Endothelial cell of umbilical vein (primary cell): ENCODE results near the gene PYY. TPM values are rescaled to one million over a fixed set of nuclear protein-coding genes. Genes with fewer than 3 reads are reported as not detected.

Experiments
- BruUV-seq: library from RNA; stranded (reverse); fragments of 400-500 nt; replicated peaks from 2 replicates; lab custom pipeline; 2021; lab: Mats Ljungman, UMichigan
- CTCF ChIA-PET: fragments of 300-600, 350-600 bp; sonication (Branson Sonifier 250); formaldehyde crosslinking; loops from one replicate; lab custom pipeline; 2021; ENCODE audit warnings: antibody characterized with exemption, inconsistent platforms; lab: Charles Lee
- POLR2A ChIA-PET: fragments of 300-600, 350-600 bp; sonication (Branson Sonifier 250); formaldehyde crosslinking; loops from one replicate; lab custom pipeline; 2021; ENCODE audit warnings: antibody characterized with exemption, inconsistent platforms; lab: Charles Lee
- DNase-seq: peaks from one replicate; pipeline ENCODE4 v3.0.0-alpha.2; 2011; ENCODE audit warnings: low read depth, low spot score
- FAIRE-seq: peaks from 2 replicates; lab custom pipeline; 2011; peaks lifted over from hg19 to GRCh38; lab: Jason Lieb, UNC
- H2AFZ ChIP-seq: 2 replicates; pipeline ENCODE4 v1.6.0; 2012; ENCODE audit warnings: low read depth, low read length, control low read depth, inconsistent platforms
- H3K27ac ChIP-seq: 2 replicates; pipeline ENCODE4 v1.5.1; 2011; ENCODE audit warnings: low read depth, mild to moderate bottlenecking, control low read depth, low read length, moderate library complexity; ENCODE audit not compliant: insufficient read depth
- H3K27me3 ChIP-seq, 2 experiments: 2 replicates each; pipeline versions ENCODE4 v1.6.0 to v1.6.1; 2011; ENCODE audit warnings: low read length in 2 of 2, mixed read lengths in 1 of 2; ENCODE audit not compliant: control insufficient read depth in 2 of 2, insufficient read depth in 2 of 2
- H3K36me3 ChIP-seq, 2 experiments: 2 replicates in 1 of 2; 3 replicates in 1 of 2; pipeline ENCODE4 v1.5.1; 2011; ENCODE audit warnings: low read length in 2 of 2, mild to moderate bottlenecking in 1 of 2, moderate library complexity in 1 of 2; ENCODE audit not compliant: control insufficient read depth in 2 of 2, insufficient read depth in 2 of 2; ENCODE audit errors: extremely low read depth in 1 of 2
- H3K4me1 ChIP-seq: 3 replicates; pipeline ENCODE4 v1.5.1; 2011; ENCODE audit warnings: mild to moderate bottlenecking, low read length; ENCODE audit not compliant: control insufficient read depth, insufficient read depth; ENCODE audit errors: extremely low read depth
- H3K4me2 ChIP-seq: 2 replicates; pipeline ENCODE4 v1.6.1; 2011; ENCODE audit warnings: low read length, control low read depth, mixed read lengths; ENCODE audit not compliant: insufficient read depth
- H3K4me3 ChIP-seq, 3 experiments: fragments of 200-600 bp in 1 of 3; sonication (generic), shearing (Covaris generic) in 1 of 3; replicated peaks in 1 of 3; 2 replicates each; pipeline ENCODE4 v1.5.1; 2011 to 2016; ENCODE audit warnings: control low read depth in 3 of 3, low read length in 3 of 3, mild to moderate bottlenecking in 2 of 3, inconsistent platforms in 1 of 3, low read depth in 1 of 3, moderate library complexity in 1 of 3; ENCODE audit not compliant: insufficient read depth in 1 of 3
- H3K79me2 ChIP-seq: 2 replicates; pipeline ENCODE4 v1.6.0; 2012; ENCODE audit warnings: low read length, inconsistent platforms; ENCODE audit not compliant: control insufficient read depth, insufficient read depth
- H3K9ac ChIP-seq: replicated peaks from 2 replicates; pipeline ENCODE3; 2011; ENCODE audit warnings: low read length, control low read depth; ENCODE audit not compliant: insufficient read depth; ENCODE audit errors: extremely low read depth
- H3K9me1 ChIP-seq: replicated peaks from 3 replicates; pipeline ENCODE4 v1.6.0; 2011; ENCODE audit warnings: mild to moderate bottlenecking, low read length; ENCODE audit not compliant: control insufficient read depth, insufficient read depth; ENCODE audit errors: extremely low read depth
- H3K9me3 ChIP-seq: replicated peaks from 2 replicates; pipeline ENCODE4 v1.5.1; 2012; ENCODE audit warnings: low read length, inconsistent platforms; ENCODE audit not compliant: control insufficient read depth, insufficient read depth
- H4K20me1 ChIP-seq: replicated peaks from 2 replicates; pipeline ENCODE3; 2011; ENCODE audit warnings: mild to moderate bottlenecking, low read length; ENCODE audit not compliant: control insufficient read depth, insufficient read depth; ENCODE audit errors: extremely low read depth
- CTCF ChIP-seq, 2 donors: IDR thresholded peaks; 1 replicate in 1 of 2; 2 replicates in 1 of 2; pipeline ENCODE4 v1.5.1; 2011; ENCODE audit warnings: low read length in 2 of 2, mild to moderate bottlenecking in 2 of 2, moderate library complexity in 2 of 2, control low read depth in 1 of 2, inconsistent platforms in 1 of 2, low read depth in 1 of 2; ENCODE audit not compliant: insufficient read depth in 1 of 2; ENCODE audit errors: extremely low read depth in 1 of 2
- EZH2 ChIP-seq: IDR thresholded peaks from 2 replicates; pipeline ENCODE4 v1.6.1; 2012; ENCODE audit warnings: borderline replicate concordance, low read depth, mild to moderate bottlenecking, moderate library complexity, low read length, inconsistent platforms; ENCODE audit not compliant: severe bottlenecking
- FOS ChIP-seq: IDR thresholded peaks from 2 replicates; pipeline ENCODE4 v1.6.1; 2011; ENCODE audit warnings: mild to moderate bottlenecking, low read length, moderate library complexity, borderline replicate concordance; ENCODE audit not compliant: insufficient read depth
- GATA2 ChIP-seq: IDR thresholded peaks from 2 replicates; pipeline ENCODE4 v1.7.0; 2011; ENCODE audit warnings: low read depth, mild to moderate bottlenecking, moderate library complexity, mixed read lengths, low read length; ENCODE audit not compliant: insufficient read length, insufficient read depth
- JUN ChIP-seq: IDR thresholded peaks from 2 replicates; pipeline ENCODE4 v1.6.1; 2011; ENCODE audit warnings: borderline replicate concordance, low read depth; ENCODE audit not compliant: insufficient read length, insufficient read depth
- MAX ChIP-seq: IDR thresholded peaks from 2 replicates; pipeline ENCODE4 v1.6.1; 2011; ENCODE audit not compliant: insufficient read depth, insufficient read length
- MYC ChIP-seq: IDR thresholded peaks from one replicate; pipeline ENCODE4 v1.6.1; 2011; ENCODE audit warnings: mild to moderate bottlenecking, low read depth, low read length
- POLR2A ChIP-seq: IDR thresholded peaks from 2 replicates; pipeline ENCODE4 v1.6.1; 2012; ENCODE audit warnings: low read depth, mild to moderate bottlenecking, control low read depth, low read length
- POLR2AphosphoS5 ChIP-seq: IDR thresholded peaks from 2 replicates; pipeline ENCODE4 v1.6.1; 2012; ENCODE audit warnings: low read depth, mild to moderate bottlenecking, control low read depth, low read length, moderate library complexity; ENCODE audit not compliant: insufficient read depth
- dilution Hi-C: fragments of 300-500 bp; cut with MboI; formaldehyde crosslinking; loops from one replicate; pipeline ENCODE4 v1.15.0; 2019; ENCODE audit warnings: low sequenced_read_pairs; ENCODE audit not compliant: extremely low pct_ligation_motif_present
- intact Hi-C: fragments of 100-400 bp; cut with micrococcal nuclease; formaldehyde crosslinking; loops from one replicate; pipeline ENCODE4 v1.10.0; 2022
- polyA plus RNA-seq, 4 experiments: library from polyadenylated mRNA; depleted of rRNA in 3 of 4; stranded (reverse) in 3 of 4; unstranded in 1 of 4; fragments of >200 nt; gene quantifications; 2 replicates each; pipeline versions ENCODE4 v1.2.1 to v1.2.3, GENCODE V29; 2011 to 2012; ENCODE audit warnings: missing spikeins in 1 of 4
- total RNA-seq: library from RNA; stranded (reverse); gene quantifications from 2 replicates; pipeline ENCODE4 v1.2.3, GENCODE V29; 2021

The PYY gene
- total and polyA plus RNA-seq, 2 donors (not counting 3 experiments of a cell fraction or from before 2014, with no cell fraction given): not detected

- ChIA-PET POLR2A (no interaction called here), CTCF (interaction anchor here (0.7 to 1.8 kb wide), 6 partner anchors 22 to 144 kb away, joined by 3 to 6 read pairs (median 4); partner anchors contain the start of gene HDAC5)
- no peak for TF ChIP-seq MAX
- TF ChIP-seq JUN: no peak
- no peak for TF ChIP-seq POLR2A
- TF ChIP-seq GATA2: no peak
- no peak for TF ChIP-seq POLR2AphosphoS5
- no peak for TF ChIP-seq FOS
- TF ChIP-seq EZH2: no peak
- no peak for TF ChIP-seq MYC
- TF ChIP-seq CTCF (IDR thresholded peaks at IDR 0.05; ENCODE audit: extremely low read depth in 1 of 2, insufficient read depth in 1 of 2, low read depth in 1 of 2, low read length in 2 of 2): no peak
- FAIRE-seq (no peak), DNase-seq (no peak)
- no peaks in the 10 kb centered on the region for H4K20me1 ChIP-seq
- no peaks in the 10 kb centered on the region for H3K9me1 ChIP-seq
- BruUV-seq: no TSS peak
- dilution Hi-C loops: no loop called here
- intact Hi-C loops: no loop called here
- H3K9me3 ChIP-seq: no peaks in the 10 kb centered on the region
- no peak overlapping the region for H2AFZ ChIP-seq
- H3K9ac ChIP-seq: no peak overlapping the region
- no peak overlapping the region for H3K27ac ChIP-seq
- H3K4me1 ChIP-seq: peaks cover 4% of the 10 kb centered on the region
- H3K27me3 ChIP-seq: peaks cover 19 to 20% of the 10 kb centered on the region in 2 experiments
- no peaks in the 10 kb centered on the region for H3K36me3 ChIP-seq
- no peak overlapping the region for H3K4me3 ChIP-seq
- H3K79me2 ChIP-seq: no peaks in the 10 kb centered on the region
- no peak overlapping the region for H3K4me2 ChIP-seq
Observed at GRCh38 chr17:43979671-43980070, 25.9 kb upstream of the PYY start.
